ENCODE measurements around the gene ZFPL1.

ZFPL1 gene

GRCh38 chr11:65089621-65090020, 5.6 kb downstream of the ZFPL1 start:
- in situ Hi-C loops (cut with HindIII; ENCODE audit: low sequenced_read_pairs), result no loop called here

GRCh38 chr11:65090628-65091027, 6.6 kb downstream of the ZFPL1 start:
- in situ Hi-C loops (cut with HindIII; ENCODE audit: low sequenced_read_pairs), result no loop called here

DNA sequence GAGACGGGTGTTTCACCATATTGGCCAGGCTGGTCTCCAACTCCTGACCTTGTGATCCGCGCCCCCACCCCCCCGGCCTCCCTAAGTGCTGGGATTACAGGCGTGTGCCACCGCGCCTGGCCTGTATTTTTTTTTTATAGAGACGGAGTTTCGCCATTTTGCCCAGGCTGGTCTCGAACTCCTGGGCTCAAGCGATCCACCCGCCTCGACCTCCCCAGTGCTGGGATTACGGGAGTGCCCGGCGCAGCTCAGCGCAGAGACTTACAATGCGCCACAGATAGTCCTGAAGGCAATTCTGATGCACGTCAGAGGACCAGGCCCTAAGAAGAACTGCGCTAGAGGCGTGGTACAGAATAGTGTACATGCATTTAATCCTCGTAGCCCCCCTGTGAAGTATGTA, 11.4 kb downstream of the ZFPL1 start:
- in situ Hi-C loops (cut with HindIII; ENCODE audit: low sequenced_read_pairs), result no loop called here

- in situ Hi-C loops (cut with HindIII; ENCODE audit: low sequenced_read_pairs), result no loop called here
Observed at GRCh38 chr11:65095974-65096806, 12.2 kb downstream of the ZFPL1 start, which contains the start of gene VPS51. VPS51 (plus strand) TSS chr11:65096214; CDS start chr11:65096251, 37 bp downstream.

- in situ Hi-C loops (cut with HindIII; ENCODE audit: low sequenced_read_pairs), result no loop called here
Observed at GRCh38 chr11:65096926-65097325, 12.9 kb downstream of the ZFPL1 start.

- in situ Hi-C loops (cut with HindIII; ENCODE audit: low sequenced_read_pairs), result no loop called here
Observed at GRCh38 chr11:65100674-65101350, 16.8 kb downstream of the ZFPL1 start.

DNA sequence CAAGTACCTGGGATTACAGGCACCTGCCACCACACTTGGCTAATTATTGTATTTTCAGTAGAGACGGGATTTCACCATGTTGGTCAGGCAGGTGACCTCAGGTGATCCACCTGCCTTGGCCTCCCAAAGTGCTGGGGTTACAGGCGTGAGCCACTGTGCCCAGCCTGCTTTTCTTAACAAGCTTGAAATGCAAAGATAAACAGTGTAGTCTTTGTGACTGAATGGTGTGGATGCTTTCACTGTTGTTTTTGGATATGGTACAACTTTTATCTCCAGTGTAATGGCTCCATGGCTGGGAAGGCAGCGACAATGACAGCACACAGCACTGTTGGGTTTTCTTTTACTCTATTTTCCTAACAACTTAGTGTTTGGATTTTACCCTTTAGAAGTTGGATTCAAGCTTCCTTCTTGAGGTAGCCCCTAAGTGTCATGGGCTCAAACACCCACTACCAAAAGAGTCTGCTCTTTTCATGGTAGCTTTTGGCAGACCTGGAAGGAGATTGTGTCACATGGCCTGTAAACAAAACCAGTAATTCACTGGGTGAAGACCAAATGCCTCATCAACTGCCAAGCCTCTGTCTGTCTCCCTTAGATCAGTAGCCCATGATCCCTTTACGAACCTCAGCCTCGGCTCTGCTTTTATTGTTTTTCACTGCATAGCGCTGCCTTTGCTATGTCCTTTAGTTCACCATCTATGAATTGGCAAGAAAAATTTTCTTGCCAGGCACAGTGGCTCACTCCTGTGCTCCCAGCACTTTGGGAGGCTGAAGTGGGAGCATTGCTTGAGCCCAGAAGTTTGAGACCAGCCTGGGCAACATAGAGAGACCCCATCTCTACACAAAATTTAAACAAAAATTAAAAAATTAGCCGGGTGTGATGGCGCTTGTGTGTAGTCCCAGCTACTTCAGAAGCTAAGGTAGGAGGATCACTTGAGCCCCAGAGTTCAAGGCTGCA, 18.4 kb downstream of the ZFPL1 start:
- in situ Hi-C loops (cut with HindIII; ENCODE audit: low sequenced_read_pairs), result no loop called here

- in situ Hi-C loops (cut with HindIII; ENCODE audit: low sequenced_read_pairs), result no loop called here
Observed at GRCh38 chr11:65103476-65103875, 19.5 kb downstream of the ZFPL1 start.

GRCh38 chr11:65104628-65105027, 20.6 kb downstream of the ZFPL1 start:
- in situ Hi-C loops (cut with HindIII; ENCODE audit: low sequenced_read_pairs), result no loop called here

DNA sequence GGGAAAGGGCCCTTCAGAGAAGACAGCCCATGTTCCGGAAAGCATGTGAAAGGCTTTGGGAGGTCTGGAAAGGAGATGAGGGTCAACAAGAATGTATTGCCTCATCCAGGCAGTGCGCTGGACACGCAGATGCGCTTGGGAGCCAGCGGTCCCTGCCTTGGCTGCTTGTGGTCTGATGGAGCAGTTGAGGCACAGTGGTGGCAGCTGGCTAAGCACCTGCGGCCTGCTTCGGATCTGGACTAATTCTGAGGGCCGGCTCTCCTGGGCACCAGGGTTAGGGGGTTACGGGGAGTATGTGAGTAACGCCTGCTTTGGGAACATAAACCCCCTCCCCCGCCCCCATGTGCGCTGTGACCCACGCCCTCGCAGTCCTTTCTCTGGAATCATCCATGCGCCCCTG, 23.1 kb downstream of the ZFPL1 start:
- in situ Hi-C loops (cut with HindIII; ENCODE audit: low sequenced_read_pairs), result no loop called here

DNA sequence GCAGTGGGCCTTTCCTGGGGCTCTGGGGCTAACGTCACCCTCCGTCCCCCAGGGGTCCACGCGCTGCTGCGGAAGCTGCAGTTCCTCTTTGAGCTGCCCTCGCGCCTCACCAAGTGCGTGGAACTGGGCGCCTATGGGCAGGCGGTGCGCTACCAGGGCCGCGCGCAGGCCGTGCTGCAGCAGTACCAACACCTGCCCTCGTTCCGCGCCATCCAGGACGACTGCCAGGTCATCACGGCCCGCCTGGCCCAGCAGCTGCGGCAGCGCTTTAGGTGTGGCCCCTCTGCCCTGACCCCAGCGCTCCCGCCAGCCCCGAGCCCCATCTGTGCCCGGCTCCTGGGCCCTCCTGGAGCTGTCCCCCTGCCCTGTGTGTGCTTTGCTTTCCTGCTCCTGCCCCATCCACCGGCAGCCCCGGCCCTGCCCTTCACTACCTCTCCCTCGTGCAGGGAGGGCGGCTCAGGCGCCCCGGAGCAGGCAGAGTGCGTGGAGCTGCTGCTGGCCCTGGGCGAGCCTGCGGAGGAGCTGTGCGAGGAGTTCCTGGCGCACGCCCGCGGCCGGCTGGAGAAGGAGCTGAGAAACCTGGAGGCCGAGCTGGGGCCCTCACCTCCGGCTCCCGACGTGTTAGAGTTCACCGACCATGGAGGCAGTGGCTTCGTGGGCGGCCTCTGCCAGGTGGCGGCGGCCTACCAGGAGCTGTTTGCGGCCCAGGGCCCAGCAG, 23.9 kb downstream of the ZFPL1 start:
- in situ Hi-C loops (cut with HindIII; ENCODE audit: low sequenced_read_pairs), result no loop called here

DNA sequence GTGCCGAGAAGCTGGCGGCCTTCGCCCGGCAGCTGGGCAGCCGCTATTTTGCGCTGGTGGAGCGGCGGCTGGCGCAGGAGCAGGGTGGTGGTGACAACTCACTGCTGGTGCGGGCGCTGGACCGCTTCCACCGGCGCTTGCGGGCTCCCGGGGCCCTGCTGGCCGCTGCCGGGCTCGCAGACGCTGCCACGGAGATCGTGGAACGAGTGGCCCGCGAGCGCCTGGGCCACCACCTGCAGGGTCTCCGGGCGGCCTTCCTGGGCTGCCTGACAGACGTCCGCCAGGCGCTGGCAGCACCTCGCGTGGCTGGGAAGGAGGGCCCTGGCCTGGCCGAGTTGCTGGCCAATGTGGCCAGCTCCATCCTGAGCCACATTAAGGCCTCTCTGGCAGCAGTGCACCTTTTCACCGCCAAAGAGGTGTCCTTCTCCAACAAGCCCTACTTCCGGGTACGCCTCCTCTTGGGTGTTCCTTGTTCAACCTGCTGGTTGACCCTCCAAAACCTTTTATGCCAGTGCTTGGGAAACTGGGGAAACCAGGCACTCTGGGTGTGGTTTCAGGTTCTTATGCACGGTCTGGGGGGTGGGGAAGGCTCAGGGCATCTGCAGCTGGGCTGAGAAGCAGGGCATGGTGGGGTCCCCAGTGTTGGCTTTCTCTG, 24.6 kb downstream of the ZFPL1 start:
- in situ Hi-C loops (cut with HindIII; ENCODE audit: low sequenced_read_pairs), result no loop called here

DNA sequence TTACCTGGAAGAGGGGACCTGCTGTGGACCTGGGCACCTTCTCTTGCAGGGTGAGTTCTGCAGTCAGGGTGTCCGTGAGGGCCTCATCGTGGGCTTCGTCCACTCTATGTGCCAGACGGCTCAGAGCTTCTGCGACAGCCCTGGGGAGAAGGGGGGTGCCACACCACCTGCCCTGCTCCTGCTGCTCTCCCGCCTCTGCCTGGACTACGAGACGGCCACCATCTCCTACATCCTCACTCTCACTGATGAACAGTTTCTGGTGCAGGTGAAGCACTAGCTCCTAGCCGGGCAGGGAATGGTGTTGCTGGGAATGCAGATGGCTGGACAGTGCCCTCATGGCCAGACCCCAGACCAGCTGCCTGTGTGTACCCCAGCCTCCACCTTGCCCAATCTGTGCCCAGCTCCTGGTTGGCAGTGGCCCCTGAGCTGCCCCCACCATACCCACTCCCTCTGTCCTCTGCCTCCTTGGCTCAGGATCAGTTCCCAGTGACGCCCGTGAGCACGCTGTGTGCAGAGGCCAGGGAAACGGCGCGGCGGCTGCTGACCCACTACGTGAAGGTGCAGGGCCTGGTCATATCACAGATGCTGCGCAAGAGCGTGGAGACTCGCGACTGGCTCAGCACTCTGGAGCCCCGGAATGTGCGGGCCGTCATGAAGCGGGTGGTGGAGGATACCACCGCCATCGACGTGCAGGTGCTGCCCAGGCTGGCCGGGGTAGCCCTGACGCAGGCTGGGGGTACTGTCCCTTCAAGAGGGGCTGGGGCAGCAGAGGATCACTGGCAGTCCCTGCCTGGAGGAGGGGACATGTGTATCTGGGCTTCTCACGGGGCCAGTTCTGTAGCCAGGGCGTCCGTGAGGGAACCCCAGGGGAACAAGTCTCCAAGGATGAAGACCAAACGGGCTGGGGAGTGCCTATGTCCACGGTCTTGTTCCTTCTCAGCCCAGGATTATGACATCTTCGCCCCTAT, 25.5 kb downstream of the ZFPL1 start:
- in situ Hi-C loops (cut with HindIII; ENCODE audit: low sequenced_read_pairs), result no loop called here

- in situ Hi-C loops (cut with HindIII; ENCODE audit: low sequenced_read_pairs), result no loop called here
Observed at GRCh38 chr11:65110354-65110861, 26.4 kb downstream of the ZFPL1 start.

GRCh38 chr11:65111159-65111743, 27.2 kb downstream of the ZFPL1 start:
- in situ Hi-C loops (cut with HindIII; ENCODE audit: low sequenced_read_pairs), result no loop called here

- in situ Hi-C loops (cut with HindIII; ENCODE audit: low sequenced_read_pairs), result no loop called here
Observed at GRCh38 chr11:65111744-65112545, 27.9 kb downstream of the ZFPL1 start, which contains the start of gene TM7SF2. TM7SF2 (plus strand) TSS chr11:65111872; CDS start chr11:65112016, 144 bp downstream.

All from DLD1 (cell line).